ENCODE measurements around the gene CDC42BPA.
A peak's percentile ranks its signal among the peaks of the same experiment; 100 is the strongest.

Gene CDC42BPA

DNA sequence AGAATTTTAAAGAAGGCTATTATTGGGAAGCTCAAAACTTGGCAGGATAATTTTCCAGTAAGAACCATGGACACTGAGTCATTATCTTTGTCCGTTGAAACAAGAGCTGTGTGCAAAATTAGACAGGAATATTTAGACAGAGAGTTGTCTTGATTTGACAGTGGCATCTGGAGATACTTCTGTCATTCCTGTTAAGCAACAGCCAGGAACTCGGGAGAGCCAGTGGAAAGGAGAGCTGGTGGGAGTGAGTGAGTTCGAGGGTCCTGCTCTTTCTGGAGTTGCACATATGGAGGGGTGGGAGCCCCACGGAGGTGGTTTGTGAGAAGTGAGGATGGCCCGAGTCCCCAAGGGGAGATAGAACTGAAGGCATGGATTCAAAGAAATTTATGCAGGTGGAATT is 375.1 kb downstream of the CDC42BPA start:
- no peak for DNase-seq

DNA sequence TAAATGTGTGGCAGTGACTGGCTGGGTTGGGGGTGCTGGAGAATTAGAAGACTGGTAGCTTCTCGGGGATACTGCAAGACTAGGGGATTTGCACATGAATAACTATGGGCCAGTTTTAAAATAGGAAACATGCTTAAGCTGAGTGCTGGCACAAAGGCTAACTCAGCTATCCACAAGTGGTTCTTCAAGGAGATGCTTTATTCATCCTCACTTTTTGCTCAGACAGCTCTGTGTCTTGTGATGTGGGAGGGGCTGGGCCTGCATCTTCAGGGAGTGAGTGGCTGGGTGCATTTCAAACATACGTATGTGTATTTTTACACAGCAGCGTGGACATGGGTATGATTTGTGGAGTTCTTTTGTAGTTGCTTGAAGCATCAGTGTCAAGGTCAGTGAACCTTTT is 375.9 kb downstream of the CDC42BPA start:
- no peak for DNase-seq

DNA sequence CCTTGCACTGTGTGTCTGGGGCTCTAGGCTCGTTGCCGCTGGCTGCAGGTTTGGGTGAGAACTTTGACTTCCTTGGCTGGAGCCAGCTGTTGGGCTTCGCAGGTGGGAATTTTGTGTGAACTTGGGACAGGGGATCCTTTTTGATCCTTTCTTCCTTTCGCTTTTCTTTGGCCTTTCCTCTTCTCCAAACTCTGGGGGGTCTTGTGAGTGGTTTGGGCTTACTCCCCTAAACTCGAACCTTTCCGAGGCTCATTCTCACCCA is 377.6 kb downstream of the CDC42BPA start:
- DNase-seq = no peak

DNA sequence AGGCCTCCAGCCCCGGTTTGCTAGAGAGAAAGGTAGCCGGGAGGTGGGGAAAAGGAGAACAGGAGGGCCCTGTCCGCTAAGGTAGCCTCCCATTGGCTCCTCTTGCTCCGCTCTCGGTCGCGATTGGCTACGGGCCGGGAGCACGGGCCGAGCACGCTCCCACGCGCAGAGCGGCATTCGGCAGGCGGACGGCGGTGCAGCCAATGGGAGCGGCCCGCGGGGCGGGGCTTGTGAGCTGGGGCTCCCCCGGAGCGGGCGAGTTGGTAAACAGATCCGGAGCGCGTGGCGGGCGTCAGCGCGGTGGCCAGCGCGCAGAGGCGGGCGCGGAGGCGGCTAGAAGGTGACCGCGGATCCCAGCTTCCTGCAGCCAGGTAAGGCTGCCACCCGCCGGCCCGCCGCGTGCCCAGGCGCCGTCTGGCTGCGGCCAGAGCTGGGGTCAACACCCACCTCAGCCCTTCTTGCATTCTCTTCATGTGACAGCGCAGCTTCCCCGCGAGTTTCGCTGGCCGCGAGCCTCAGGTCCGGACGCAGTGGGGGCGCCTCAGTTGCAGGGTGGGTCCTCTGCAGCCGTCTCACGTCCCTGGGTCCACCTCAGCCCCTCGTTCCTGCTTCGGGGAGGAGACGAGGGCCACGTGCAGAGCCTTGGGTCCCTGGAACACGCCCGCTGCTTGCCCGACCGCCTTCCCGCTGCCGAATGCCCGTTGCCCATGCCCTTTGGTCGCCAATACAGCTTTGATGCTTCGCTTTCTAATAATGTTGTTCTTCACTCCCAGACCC is 378.1 kb downstream of the CDC42BPA start, which contains the start of gene COQ8A:
Gene COQ8A (plus strand): TSS at position 266 of the 777 bp plus-strand sequence. CDS start 21,092 bp downstream, outside the sequence.
- peak; percentile 98 to 99 for DNase-seq
